Measurements from ENCODE around the gene PARP8.

GRCh38 chr5:50824109-50824508 is 157.7 kb downstream of the PARP8 start:
- TF ChIP-seq CTCF (IDR thresholded peaks at IDR 0.05; ENCODE audit: borderline replicate concordance, extremely low read depth, low read length, poor library complexity, severe bottlenecking) (no peak), EZH2 (IDR thresholded peaks at IDR 0.05; ENCODE audit: borderline replicate concordance, low read depth, low read length, severe bottlenecking) (no peak)

Measured in DND-41 (cell line).